HepG2 (cell line): ENCODE data around the gene SNRNP200. TPM values are rescaled to one million over a fixed set of nuclear protein-coding genes. Genes with fewer than 3 reads are reported as not detected.
A peak's percentile ranks its signal among the peaks of the same experiment; 100 is the strongest.

Source experiments
- ATAC-seq: fragments of 200-7000 bp; cut with Tn5 transposase; 3 replicates; pipeline ENCODE4 v1.9.1; 2020; ENCODE audit warnings: mild to moderate bottlenecking, moderate library complexity
- BruUV-seq: library from RNA; stranded (reverse); fragments of 400-500 nt; replicated peaks from 2 replicates; lab custom pipeline; 2021; lab: Mats Ljungman, UMichigan
- CTCF ChIA-PET: fragments of 300-600 bp; formaldehyde crosslinking; extraction: SDS; loops from one replicate; lab custom pipeline; 2021; ENCODE audit warnings: low total read pairs, inconsistent platforms, low intra/inter-chr PET ratio; lab: Yijun Ruan, JAX
- POLR2A ChIA-PET: fragments of 350-600 bp; sonication (Branson Sonifier 250); formaldehyde crosslinking; loops from one replicate; lab custom pipeline; 2020; ENCODE audit warnings: antibody characterized with exemption, inconsistent platforms; lab: Yijun Ruan, JAX
- DNase-seq: peaks from one replicate; pipeline ENCODE4 v3.0.0-alpha.2; 2015; ENCODE audit warnings: low spot score
- FAIRE-seq: peaks from 3 replicates; lab custom pipeline; 2011; peaks lifted over from hg19 to GRCh38; lab: Jason Lieb, UNC
- H2AFZ ChIP-seq: one replicate; pipeline ENCODE4 v1.6.1; 2011; ENCODE audit warnings: low read length, inconsistent platforms
- H3K27ac ChIP-seq: fragments of 300-600 bp; 3 replicates; pipeline ENCODE4 v1.8.0; 2011; ENCODE audit warnings: mixed run types, mild to moderate bottlenecking, mixed read lengths, low read length, inconsistent platforms; ENCODE audit not compliant: insufficient read depth; ENCODE audit errors: extremely low read length
- H3K27me3 ChIP-seq, 2 experiments: fragments of 200-600 bp in 1 of 2; 2 replicates in 1 of 2; 3 replicates in 1 of 2; pipeline versions ENCODE4 v1.6.0 to v1.8.0; 2011; ENCODE audit warnings: low read length in 2 of 2, mild to moderate bottlenecking in 2 of 2, moderate library complexity in 2 of 2, inconsistent platforms in 1 of 2; ENCODE audit not compliant: insufficient read depth in 2 of 2, control insufficient read depth in 1 of 2
- H3K36me3 ChIP-seq, 2 experiments: fragments of 200-600 bp in 1 of 2; replicated peaks in 1 of 2; 2 replicates in 1 of 2; 3 replicates in 1 of 2; pipeline versions ENCODE4 v1.5.1 to v1.8.0; 2011; ENCODE audit warnings: low read length in 2 of 2, inconsistent platforms in 1 of 2; ENCODE audit not compliant: insufficient read depth in 2 of 2, control insufficient read depth in 1 of 2
- H3K4me1 ChIP-seq: 2 replicates; pipeline ENCODE4 v1.5.1; 2012; ENCODE audit warnings: low read length, inconsistent platforms; ENCODE audit not compliant: insufficient read depth
- H3K4me2 ChIP-seq: 2 replicates; pipeline ENCODE4 v1.6.0; 2011; ENCODE audit warnings: low read depth, low read length, inconsistent platforms
- H3K4me3 ChIP-seq, 3 experiments: fragments of 200-600 bp in 1 of 3; sonication (generic), shearing (Covaris generic) in 1 of 3; replicated peaks in 1 of 3; 2 replicates each; pipeline ENCODE4 v1.5.1; 2011 to 2016; ENCODE audit warnings: low read length in 3 of 3, inconsistent platforms in 2 of 3, low read depth in 2 of 3, mild to moderate bottlenecking in 2 of 3, control low read depth in 1 of 3, mixed read lengths in 1 of 3; ENCODE audit not compliant: insufficient read depth in 1 of 3
- H3K79me2 ChIP-seq: one replicate; pipeline ENCODE4 v1.6.1; 2011; ENCODE audit warnings: low read length, inconsistent platforms; ENCODE audit not compliant: insufficient read depth
- H3K9ac ChIP-seq: 2 replicates; pipeline ENCODE4 v1.6.0; 2011; ENCODE audit warnings: mild to moderate bottlenecking, low read depth, low read length, inconsistent platforms; ENCODE audit not compliant: insufficient read depth
- H3K9me3 ChIP-seq: 2 replicates; pipeline ENCODE4 v1.5.1; 2012; ENCODE audit warnings: mild to moderate bottlenecking, low read length
- H4K20me1 ChIP-seq: 2 replicates; pipeline ENCODE4 v1.6.0; 2011; ENCODE audit warnings: inconsistent platforms, mild to moderate bottlenecking, low read length, moderate library complexity; ENCODE audit not compliant: insufficient read depth
- AHR ChIP-seq: IDR thresholded peaks from 2 replicates; pipeline ENCODE4 v1.6.1; 2018; ENCODE audit warnings: missing genetic modification reagents, missing compliant biosample characterization
- GLI4 ChIP-seq: sonication (generic); formaldehyde crosslinking; IDR thresholded peaks from 2 replicates; pipeline ENCODE4 v1.5.1; 2020; ENCODE audit warnings: missing genetic modification reagents, mild to moderate bottlenecking, moderate library complexity, borderline replicate concordance
- HDAC1 ChIP-seq: sonication (generic); formaldehyde crosslinking; IDR thresholded peaks from 2 replicates; pipeline ENCODE4 v1.5.1; 2020; ENCODE audit warnings: mild to moderate bottlenecking, missing genetic modification reagents
- HOXA9 ChIP-seq: sonication (generic); formaldehyde crosslinking; IDR thresholded peaks from 2 replicates; pipeline ENCODE4 v1.8.1; 2022; ENCODE audit warnings: missing genetic modification reagents, mild to moderate bottlenecking, moderate library complexity, borderline replicate concordance
- ISX ChIP-seq: sonication (generic); formaldehyde crosslinking; conservative IDR thresholded peaks from 2 replicates; pipeline ENCODE4 v1.5.0; 2020; ENCODE audit warnings: missing genetic modification reagents
- PAF1 ChIP-seq: IDR thresholded peaks from 2 replicates; pipeline ENCODE4 v1.6.1; 2016; ENCODE audit warnings: missing genetic modification reagents, missing compliant biosample characterization
- SRY ChIP-seq: sonication (generic); formaldehyde crosslinking; IDR thresholded peaks from 2 replicates; pipeline ENCODE4 v1.8.0; 2022; ENCODE audit warnings: mild to moderate bottlenecking, missing genetic modification reagents
- ZNF33A ChIP-seq: sonication (generic); formaldehyde crosslinking; IDR thresholded peaks from 2 replicates; pipeline ENCODE4 v1.5.1; 2020; ENCODE audit warnings: missing genetic modification reagents, mild to moderate bottlenecking, moderate library complexity, borderline replicate concordance
- ZNF441 ChIP-seq: sonication (generic); formaldehyde crosslinking; IDR thresholded peaks from 2 replicates; pipeline ENCODE4 v1.7.0; 2021; ENCODE audit warnings: missing genetic modification reagents, borderline replicate concordance
- ZNF546 ChIP-seq: sonication (generic); formaldehyde crosslinking; conservative IDR thresholded peaks from 2 replicates; pipeline ENCODE4 v1.8.1; 2023; ENCODE audit warnings: mild to moderate bottlenecking, missing genetic modification reagents
- ZNF878 ChIP-seq: sonication (generic); formaldehyde crosslinking; IDR thresholded peaks from 2 replicates; pipeline ENCODE4 v1.8.1; 2023; ENCODE audit warnings: mild to moderate bottlenecking, missing genetic modification reagents, moderate library complexity
- WGBS: methylation state at CpG from one replicate; pipeline ENCODE4 v1.1.6; 2017; ENCODE audit warnings: low lambda C conversion rate; 5-methylcytosine and 5-hydroxymethylcytosine counted together
- in situ Hi-C: cut with HindIII; loops from 2 replicates; pipeline ENCODE4 v1.10.0; 2017; ENCODE audit warnings: low pct_unique_long_range_greater_than_20kb; ENCODE audit not compliant: extremely low pct_ligation_motif_present
- intact Hi-C: fragments of 100-400 bp; cut with micrococcal nuclease; formaldehyde crosslinking; loops from one replicate; pipeline ENCODE4 v1.10.0; 2022; ENCODE audit not compliant: unreplicated experiment
- polyA plus RNA-seq, 8 experiments: library from polyadenylated mRNA; depleted of rRNA in 3 of 8; stranded (reverse) in 7 of 8; unstranded in 1 of 8; fragments of >200 nt; fragmentation: Illumina TruSeq in 4 of 8; extraction: Trizol in 4 of 8; gene quantifications; 2 replicates each; pipeline versions ENCODE4 v1.2.1 to v1.2.3, GENCODE V29; 2011 to 2016; ENCODE audit warnings: low read depth in 4 of 8, missing spikeins in 1 of 8, mixed read lengths in 1 of 8; ENCODE audit not compliant: insufficient read depth in 1 of 8
- total RNA-seq, 5 experiments: library from RNA; depleted of rRNA; stranded (reverse); fragments of >200 nt; fragmentation: Illumina TruSeq; extraction: Trizol; gene quantifications; 2 replicates each; pipeline ENCODE4 v1.2.3, GENCODE V29; 2016; ENCODE audit warnings: low read depth in 1 of 5

SNRNP200 gene
- total and polyA plus RNA-seq, 2 of the 13 experiments (the other 11 are each of a cell fraction or from before 2014, with no cell fraction given): 99.0 to 232 TPM

- intact Hi-C loops: no loop called here
These were observed 57.5 kb downstream of the SNRNP200 start for GRCh38 chr2:96247896-96248295.

GRCh38 chr2:96247009-96247408 lies 58.3 kb downstream of the SNRNP200 start:
- Histone ChIP-seq H3K9ac (no peak overlapping the region), H4K20me1 (no peaks in the 10 kb centered on the region), H3K4me1 (peaks cover 10% of the 10 kb centered on the region), H3K36me3 (peaks cover 0 to 2% of the 10 kb centered on the region in 2 experiments; a peak in 3 of 5 replicates), H3K4me2 (no peak overlapping the region), H2AFZ (no peak overlapping the region), H3K4me3 (no peak overlapping the region), H3K79me2 (no peaks in the 10 kb centered on the region), H3K27me3 (no peaks in the 10 kb centered on the region), H3K9me3 (no peaks in the 10 kb centered on the region), H3K27ac (no peak overlapping the region)
- in situ Hi-C loops (no loop called here), intact Hi-C loops (no loop called here)
- 91% methylated on average over 3 of the region's 3 CpGs for WGBS
- CTCF ChIA-PET: no interaction called here
- FAIRE-seq: no peak
- DNase-seq: no peak
- no TSS peak for BruUV-seq
- POLR2A ChIA-PET: interaction anchor here (1.6 to 3.9 kb wide), 2 partner anchors 13 to 19 kb away, joined by 3 to 19 read pairs; partner anchors contain the start of genes CIAO1 and TMEM127
- TF ChIP-seq PAF1 (CRISPR knock-in tag) (peak; percentile 41; the same call in 1 of the 2 replicates), ZNF441 (CRISPR knock-in tag) (no peak)
- ATAC-seq: peak; percentile 11; the same call in 2 of the 3 replicates

More at GRCh38 chr2:96247896-96248295, 57.5 kb downstream of the SNRNP200 start:
- H3K4me2 ChIP-seq: no peak overlapping the region
- ChIA-PET POLR2A (interaction anchor here (1.5 to 3.9 kb wide), 3 partner anchors 12 to 39 kb away, joined by 3 to 19 read pairs (median 5); partner anchors contain the start of genes CIAO1, STARD7 and TMEM127), CTCF (no interaction called here)
- H3K79me2 ChIP-seq: no peaks in the 10 kb centered on the region
- H3K36me3 ChIP-seq: peaks cover 5 to 6% of the 10 kb centered on the region in 2 experiments; a peak in 4 of 5 replicates
- TF ChIP-seq ZNF546 (CRISPR knock-in tag) (no peak), AHR (CRISPR knock-in tag) (0 out of 2 replicates have a peak, but pooled peaks have one; percentile 25), ISX (CRISPR knock-in tag) (no peak), ZNF878 (CRISPR knock-in tag) (no peak), SRY (CRISPR knock-in tag) (no peak), GLI4 (CRISPR knock-in tag) (no peak), HDAC1 (CRISPR knock-in tag) (no peak), ZNF33A (no peak), HOXA9 (CRISPR knock-in tag) (no peak)
- ATAC-seq (no peak), DNase-seq (no peak), FAIRE-seq (no peak)
- no peak overlapping the region for H3K27ac ChIP-seq
- no peak overlapping the region for H3K4me3 ChIP-seq
- no peaks in the 10 kb centered on the region for H3K27me3 ChIP-seq
- H2AFZ ChIP-seq: no peak overlapping the region
- H3K9me3 ChIP-seq: no peaks in the 10 kb centered on the region
- in situ Hi-C loops: no loop called here
- BruUV-seq: no TSS peak
- H4K20me1 ChIP-seq: no peaks in the 10 kb centered on the region
- 93% methylated on average over 5 of the region's 5 CpGs for WGBS
- H3K4me1 ChIP-seq: peaks cover 19% of the 10 kb centered on the region
- H3K9ac ChIP-seq: no peak overlapping the region
